HG03457 (cell line): Measurements from ENCODE around the gene SLC28A1.
"Not testable (repeated sequence)": the region's sequence is repeated elsewhere in the genome, so short reads cannot be mapped to it uniquely, and the experiment has no call there.

Experiments
- ATAC-seq: cut with Tn5 transposase; IDR thresholded peaks from one replicate; pipeline ENCODE4 v1.9.1; 2021; ENCODE audit warnings: moderate number of reproducible peaks; ENCODE audit not compliant: unreplicated experiment

SLC28A1 gene

GRCh38 chr15:84909029-84909428 lies 24.6 kb downstream of the SLC28A1 start:
- no peak for ATAC-seq

GRCh38 chr15:84909782-84910181 lies 25.3 kb downstream of the SLC28A1 start:
- no peak for ATAC-seq

DNA sequence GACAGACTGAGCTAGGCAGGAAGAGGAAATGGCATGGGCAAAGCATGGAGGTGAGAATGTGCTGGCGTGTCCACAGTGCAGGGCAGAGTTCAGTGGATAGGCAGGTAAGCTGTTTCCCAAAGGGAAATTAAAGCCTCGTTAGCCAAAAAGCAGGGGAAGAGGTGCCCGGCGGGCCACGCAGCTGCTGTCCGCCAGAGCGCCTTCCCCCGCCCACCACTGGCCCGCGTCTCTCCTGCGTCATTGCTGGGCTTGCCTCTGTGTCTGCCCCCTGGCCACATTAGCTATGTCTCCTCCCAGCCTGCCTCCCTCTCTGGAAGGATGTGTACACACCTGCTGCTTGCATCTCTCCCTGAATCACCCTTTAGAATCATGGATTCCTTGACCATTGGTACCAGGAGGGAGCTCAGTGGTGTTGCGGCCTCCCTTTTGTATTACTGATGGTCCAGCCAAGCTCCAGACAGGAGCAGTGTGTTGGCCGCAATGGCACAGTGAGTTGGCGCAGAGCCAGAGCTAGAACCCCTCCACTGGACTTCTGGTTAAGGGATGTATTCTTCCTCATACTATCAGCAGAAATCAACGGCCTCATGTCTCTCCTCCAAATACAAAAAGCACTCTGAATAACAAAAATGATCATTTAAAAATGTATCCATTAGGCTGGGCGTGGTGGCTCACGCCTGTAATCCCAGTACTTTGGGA lies 26.6 kb downstream of the SLC28A1 start:
- ATAC-seq = no peak

DNA sequence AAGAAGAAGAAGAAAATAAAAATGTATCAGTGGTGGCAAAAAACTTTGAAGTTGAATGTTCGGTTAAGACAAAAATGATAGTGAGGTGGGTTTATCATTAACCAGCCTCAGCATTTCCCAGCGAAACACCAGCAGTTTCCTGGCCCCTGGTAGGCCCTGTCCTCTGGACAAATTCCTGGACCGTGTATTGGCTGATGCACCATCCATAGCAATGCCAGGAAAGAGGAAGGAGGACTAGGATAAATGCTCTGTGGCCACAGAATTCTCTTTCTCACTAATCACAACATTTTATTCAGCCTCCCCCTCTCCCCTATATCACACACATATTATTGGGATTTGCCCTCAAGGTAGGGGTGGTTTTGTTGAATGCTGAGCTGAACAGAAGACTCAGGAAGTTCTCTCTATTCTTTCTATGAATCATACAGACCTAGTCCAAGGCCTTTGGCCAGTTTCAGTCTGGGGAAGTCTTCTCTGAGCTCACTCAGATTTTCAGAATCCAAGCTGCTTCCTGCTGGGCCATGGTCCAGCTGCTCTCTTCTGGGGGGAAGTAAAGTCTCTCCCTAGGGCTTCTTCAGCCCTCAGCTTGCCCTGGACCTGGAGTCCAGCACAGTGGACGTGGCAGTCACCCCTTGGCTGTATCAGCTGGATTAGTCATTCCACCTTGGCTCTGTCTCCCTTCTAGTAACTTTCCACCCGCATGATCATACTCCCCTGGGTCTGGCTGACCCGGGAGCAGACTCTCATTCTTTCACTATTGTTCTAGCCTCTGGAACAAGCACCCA lies 27.6 kb downstream of the SLC28A1 start:
- no peak for ATAC-seq

GRCh38 chr15:84913360-84913723 lies 28.9 kb downstream of the SLC28A1 start:
- no peak for ATAC-seq

GRCh38 chr15:84914351-84914750 lies 29.9 kb downstream of the SLC28A1 start:
- no peak for ATAC-seq

DNA sequence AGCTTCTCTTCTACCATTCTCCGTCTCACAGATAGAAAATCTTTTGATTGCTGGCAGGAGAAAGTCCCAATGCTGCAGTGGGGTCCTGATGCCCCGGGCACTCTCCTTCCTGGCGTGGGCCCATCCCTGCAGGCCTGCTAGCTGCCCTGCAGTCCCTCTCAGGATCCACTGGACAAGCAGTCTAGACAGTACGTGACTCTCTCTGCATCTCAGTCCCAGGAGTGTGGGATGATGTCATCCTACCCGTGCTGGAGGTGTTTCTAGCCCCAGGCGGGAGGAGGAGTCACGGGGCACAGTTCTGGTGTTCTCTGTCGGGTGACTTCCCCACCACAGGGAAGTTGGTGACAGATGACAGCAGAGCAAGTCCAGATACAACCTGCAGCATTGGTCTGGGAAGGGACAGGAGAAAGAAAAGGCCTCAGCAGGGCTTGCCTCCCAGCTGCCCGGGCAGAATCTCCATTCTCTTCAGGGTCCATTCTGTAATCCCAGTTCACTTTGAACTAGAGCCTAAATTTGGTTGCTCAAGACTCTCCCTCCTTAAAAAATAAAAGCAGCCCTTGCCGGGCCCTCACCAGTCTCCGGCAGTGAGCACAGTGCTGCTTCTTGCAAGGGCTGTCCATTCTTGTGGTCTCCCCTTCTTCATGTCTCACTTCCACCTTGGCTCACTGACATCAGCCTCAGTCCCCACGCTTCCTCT lies 30.6 kb downstream of the SLC28A1 start:
- peak; percentile 96 for ATAC-seq

DNA sequence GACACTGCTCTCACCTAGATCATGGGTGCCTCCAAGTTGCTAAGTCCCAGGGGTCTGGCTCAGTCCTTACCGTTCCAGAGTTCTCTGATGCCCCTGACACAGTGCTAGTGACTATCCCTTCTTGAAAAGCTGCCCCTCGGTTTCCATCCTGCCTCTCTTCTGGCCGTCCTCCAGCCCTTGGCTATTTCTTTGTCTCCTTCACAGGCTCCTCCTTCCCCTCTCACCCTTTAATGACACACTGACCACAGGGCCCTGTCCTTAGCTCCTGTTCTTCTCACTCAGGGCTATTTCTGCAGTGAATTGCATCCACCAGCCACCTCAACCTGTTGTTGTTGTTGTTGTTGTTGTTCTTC lies 31.1 kb downstream of the SLC28A1 start:
- no peak for ATAC-seq

- no peak for ATAC-seq
These were observed 33.0 kb downstream of the SLC28A1 start for GRCh38 chr15:84917452-84917851.

DNA sequence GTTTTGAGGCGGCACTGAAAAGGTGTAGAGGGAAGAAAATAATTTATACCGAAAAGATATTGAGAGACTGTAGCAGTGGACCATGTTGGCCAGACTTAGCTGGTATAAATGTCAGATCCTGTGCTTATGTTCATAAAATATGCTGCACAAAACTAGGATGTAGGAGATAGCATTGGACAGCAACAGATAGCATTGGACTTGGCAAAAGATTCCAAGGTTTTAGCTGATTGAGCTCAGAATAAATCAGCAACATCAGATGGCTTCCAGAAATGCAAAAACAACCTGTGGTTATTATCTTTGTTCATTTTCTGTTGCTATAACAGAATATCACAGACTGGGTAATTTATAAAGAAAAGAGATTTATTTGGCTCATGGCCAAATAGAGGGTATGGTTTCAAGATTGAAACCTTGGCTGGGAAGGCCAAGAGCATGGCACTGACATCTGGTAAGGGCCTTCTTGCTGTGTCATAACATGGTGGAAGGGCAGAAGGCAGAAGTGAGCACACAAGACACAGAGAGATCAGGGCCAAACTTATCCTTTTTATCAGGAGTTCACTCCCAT lies 34.7 kb downstream of the SLC28A1 start:
- no peak for ATAC-seq

GRCh38 chr15:84921121-84921520 lies 36.7 kb downstream of the SLC28A1 start:
- ATAC-seq = no peak

GRCh38 chr15:84922530-84922929 lies 38.1 kb downstream of the SLC28A1 start:
- ATAC-seq = no peak

DNA sequence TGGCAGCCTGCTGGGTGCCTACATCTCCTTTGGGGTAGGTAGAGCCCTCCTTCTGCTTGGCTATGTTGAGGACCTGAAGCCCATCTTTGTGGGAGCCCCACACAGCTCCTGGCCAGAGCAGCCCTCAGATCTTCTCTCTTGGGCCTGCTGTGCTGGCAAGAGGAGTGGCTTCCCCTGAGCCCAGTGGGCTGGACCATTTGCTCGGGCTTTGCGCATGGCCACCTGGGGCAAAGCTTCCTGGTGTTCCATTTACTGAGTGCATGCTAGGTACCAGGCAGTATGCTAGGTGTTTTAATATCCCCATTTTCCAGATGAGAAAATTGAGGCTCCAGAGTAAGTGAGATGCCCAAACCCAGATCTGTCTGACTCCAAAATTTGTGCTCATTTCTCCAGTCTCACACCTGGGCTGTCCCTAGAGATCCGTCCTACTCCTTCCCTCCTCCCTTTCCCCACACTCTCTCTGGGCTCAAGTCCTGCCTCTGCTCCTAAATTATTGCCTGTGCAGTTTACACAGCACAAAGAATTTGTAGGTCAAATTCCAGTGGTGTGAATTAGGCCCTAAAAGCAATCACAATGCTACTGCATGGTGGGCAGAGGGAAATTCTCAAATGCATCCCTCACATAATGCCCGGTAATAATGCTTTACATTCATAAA lies 39.7 kb downstream of the SLC28A1 start:
- ATAC-seq = no peak

GRCh38 chr15:84924821-84925569 lies 40.5 kb downstream of the SLC28A1 start:
- not testable (repeated sequence) for ATAC-seq

DNA sequence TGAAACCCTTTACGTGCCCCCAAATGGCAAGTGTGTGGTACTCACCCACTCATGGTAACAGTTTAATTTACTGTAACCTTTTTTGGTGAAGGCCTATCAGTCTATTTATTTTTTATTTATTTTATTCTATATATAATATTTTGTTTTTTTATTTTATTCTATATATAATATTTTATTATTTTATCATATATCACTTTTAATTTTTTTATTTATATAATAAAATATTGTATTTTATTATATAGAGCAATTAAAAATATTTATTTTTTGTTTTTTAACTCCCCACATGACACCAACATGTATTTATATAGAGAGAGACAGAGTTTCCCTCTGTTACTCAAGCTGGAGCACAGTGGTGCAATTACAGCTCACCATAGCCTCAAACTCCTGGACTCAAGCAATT lies 41.4 kb downstream of the SLC28A1 start:
- ATAC-seq = no peak

- ATAC-seq = no peak
These were observed 42.2 kb downstream of the SLC28A1 start for GRCh38 chr15:84926491-84927230.

GRCh38 chr15:84928843-84929168 lies 44.3 kb downstream of the SLC28A1 start:
- no peak for ATAC-seq

GRCh38 chr15:84929795-84930603 lies 45.5 kb downstream of the SLC28A1 start:
- ATAC-seq = no peak
